HG02571 (cell line): ENCODE results near the gene LAMC1.

ENCODE experiments used
- ATAC-seq: cut with Tn5 transposase; IDR thresholded peaks from one replicate; pipeline ENCODE4 v1.9.1; 2021; ENCODE audit warnings: mild to moderate bottlenecking, moderate library complexity; ENCODE audit not compliant: unreplicated experiment

The LAMC1 gene

GRCh38 chr1:183023146-183023600 lies at the start of gene LAMC1:
TSS of gene LAMC1 (plus strand) at chr1:183023420. CDS start at chr1:183023717, 297 bp downstream.
- ATAC-seq: peak; percentile 30

DNA sequence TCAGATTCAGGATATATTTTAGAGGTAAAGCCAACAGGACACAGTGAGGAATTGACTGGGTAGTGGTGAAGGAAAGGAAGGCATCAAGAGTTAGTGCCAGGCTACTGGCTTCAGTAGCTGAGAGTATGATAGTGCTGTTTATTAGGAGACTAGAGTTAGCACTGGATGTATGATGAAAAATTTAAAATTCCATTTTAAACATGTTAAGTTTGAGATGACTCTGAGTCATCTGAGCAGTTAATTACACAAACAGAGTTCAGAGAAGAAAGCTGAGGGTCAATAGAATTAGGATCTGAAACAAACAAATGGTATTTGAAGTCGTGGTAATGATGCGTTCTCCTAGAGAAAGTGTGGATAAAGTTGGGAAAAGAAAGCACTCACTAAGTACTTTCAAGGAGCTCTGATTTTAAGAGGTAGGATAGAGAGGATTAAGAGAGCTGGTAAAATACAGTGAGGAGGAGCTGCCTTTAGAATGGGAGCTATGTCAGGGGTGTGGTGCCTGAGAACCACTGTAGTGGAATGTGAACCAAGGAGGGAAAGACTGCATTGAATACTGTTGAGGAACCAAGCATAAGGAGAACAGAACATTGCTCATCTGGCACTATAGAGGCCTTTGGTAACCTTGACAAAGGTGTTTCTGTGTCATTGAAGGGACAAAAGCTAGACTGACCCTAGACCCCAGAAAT lies 48.6 kb upstream of the LAMC1 start:
- ATAC-seq: no peak

- no peak for ATAC-seq
Measured at GRCh38 chr1:182977480-182977879, 45.7 kb upstream of the LAMC1 start.

- ATAC-seq: no peak
Measured at GRCh38 chr1:182978151-182978853, 44.9 kb upstream of the LAMC1 start.

GRCh38 chr1:182984138-182984537 lies 39.1 kb upstream of the LAMC1 start:
- no peak for ATAC-seq

DNA sequence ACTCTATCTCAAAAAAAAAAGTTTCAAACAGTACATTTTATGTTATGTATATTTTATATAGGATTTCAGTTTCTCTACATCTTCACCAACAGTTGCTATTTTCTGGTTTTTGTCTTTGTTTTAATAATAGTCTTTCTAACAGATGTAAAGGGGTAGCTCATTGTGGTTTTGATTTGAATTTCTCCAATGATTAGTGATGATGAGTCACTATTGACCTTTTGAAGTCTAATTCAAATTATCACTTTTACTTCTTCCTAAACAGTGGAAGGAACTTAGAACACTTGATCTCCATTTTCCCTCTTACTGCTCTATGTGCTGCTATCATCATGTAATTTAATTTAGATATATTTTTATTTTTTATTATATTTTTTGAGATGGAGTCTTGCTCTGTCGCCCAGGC lies 38.6 kb upstream of the LAMC1 start:
- ATAC-seq: no peak

- no peak for ATAC-seq
Measured at GRCh38 chr1:182985876-182986275, 37.3 kb upstream of the LAMC1 start.

- no peak for ATAC-seq
Measured at GRCh38 chr1:182990413-182991144, 32.6 kb upstream of the LAMC1 start.

- ATAC-seq: no peak
Measured at GRCh38 chr1:182993746-182994145, 29.5 kb upstream of the LAMC1 start.

DNA sequence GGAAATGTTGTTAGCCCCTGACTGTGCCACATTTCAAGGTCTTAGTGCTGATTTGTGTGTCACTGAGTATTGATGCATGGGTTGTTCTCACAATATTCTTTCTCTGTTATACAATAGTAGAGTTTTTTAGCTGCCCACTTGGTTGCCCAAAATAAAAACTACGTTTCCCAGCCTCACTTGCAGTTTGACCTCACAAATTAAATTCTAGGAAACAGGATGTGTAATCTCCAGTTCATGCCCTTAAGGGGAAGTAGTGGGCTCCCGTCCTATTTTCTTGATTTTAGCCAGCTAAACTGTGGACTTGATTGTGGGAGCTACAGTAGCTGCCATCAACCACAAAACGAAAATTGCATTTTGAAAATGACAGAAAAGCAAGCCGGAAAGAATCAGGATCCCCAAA lies 27.3 kb upstream of the LAMC1 start:
- no peak for ATAC-seq

GRCh38 chr1:182996816-182997215 lies 26.4 kb upstream of the LAMC1 start:
- no peak for ATAC-seq

DNA sequence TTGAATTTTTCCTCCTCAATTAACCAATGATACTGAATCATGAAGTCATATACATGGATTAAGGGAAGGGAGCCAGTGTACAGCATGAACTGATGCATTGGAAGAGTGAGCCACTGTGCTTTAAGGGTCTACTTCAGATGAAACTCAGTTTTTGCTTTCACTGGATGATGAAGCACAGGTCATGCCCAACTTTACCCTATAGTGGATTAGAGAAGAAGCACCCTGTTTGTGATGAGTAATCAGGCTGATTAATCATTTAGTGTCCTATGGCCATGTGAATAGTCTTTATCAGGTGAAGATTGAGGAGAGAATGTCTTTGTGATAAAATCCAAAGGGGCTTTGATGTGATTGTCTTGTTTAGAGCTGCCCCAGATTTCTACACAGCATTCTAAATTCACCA lies 24.7 kb upstream of the LAMC1 start:
- ATAC-seq: no peak

DNA sequence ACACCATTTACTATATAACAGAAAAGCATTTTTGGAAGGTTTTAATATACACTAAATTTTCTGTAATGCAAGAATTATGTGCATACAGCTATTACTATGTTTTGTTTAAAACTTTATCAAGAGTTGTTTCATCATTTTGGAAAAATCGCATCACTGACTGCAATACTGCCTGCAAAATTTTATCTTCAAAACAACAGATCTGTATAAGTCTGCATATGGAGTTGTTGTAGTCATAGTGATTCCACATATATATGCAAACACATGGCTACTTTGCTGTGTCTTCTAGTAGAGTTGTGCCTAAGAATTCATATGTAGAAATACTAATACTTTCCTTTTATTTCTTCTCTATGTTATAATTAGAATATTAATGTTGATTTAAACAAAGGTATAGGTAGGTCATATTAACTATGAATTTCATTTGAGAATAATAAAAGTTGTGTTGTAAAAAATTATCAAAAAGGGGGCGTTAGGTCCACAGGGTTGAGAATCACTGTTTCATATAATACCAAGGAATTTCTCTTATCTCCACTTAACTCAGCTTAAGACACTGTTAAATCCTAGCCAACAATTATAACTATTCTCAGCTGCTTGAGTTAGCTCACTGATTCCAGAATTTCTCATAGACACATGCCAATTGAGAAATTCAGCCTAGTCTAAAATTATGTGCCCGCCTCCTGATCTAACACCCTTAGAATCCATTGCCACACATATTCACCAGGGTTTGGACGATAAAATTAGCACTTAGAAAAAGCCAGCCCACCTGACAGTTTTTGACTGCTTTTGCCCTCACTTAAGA lies 22.9 kb upstream of the LAMC1 start:
- ATAC-seq: no peak

GRCh38 chr1:183002267-183002666 lies 21.0 kb upstream of the LAMC1 start:
- ATAC-seq: no peak

DNA sequence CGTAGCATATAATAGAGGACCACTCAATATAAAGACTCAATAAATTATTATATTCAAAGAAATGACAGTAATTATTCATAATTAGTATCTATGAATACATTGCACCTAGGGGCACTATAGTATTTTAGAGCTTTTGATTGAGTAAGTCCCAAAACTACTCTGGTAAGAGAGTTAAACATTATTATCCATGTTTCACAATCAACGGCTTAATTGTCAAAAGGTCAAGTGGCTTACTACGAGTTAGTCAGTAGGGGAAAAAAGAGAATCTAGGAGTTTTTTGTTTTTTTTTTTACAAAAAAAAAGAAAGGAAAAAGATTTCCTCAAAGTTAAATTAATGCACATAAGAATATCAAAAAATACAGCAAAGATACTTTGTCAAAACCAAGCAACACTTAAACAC lies 20.4 kb upstream of the LAMC1 start:
- no peak for ATAC-seq

DNA sequence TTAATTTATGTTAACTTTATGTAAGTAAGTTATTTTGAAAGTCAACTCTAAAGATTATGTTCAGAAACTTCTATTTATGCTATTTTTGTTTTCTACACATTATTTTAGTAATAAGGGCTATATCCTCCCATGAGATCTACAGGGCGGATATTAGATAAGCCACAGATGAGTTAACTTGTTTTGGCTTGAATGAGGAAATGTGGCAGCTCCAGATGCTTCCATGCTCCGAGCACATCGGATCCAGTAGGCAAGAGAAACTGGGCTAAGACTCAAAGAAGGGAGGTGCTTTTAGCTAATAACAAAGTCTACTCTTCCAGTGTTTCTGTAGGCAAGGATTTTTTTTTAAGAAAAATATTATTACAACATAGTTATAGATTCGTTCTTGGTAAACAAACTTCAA lies 20.0 kb upstream of the LAMC1 start:
- no peak for ATAC-seq

- ATAC-seq: no peak
Measured at GRCh38 chr1:183004141-183004540, 19.1 kb upstream of the LAMC1 start.

- ATAC-seq: no peak
Measured at GRCh38 chr1:183011859-183012258, 11.4 kb upstream of the LAMC1 start.

DNA sequence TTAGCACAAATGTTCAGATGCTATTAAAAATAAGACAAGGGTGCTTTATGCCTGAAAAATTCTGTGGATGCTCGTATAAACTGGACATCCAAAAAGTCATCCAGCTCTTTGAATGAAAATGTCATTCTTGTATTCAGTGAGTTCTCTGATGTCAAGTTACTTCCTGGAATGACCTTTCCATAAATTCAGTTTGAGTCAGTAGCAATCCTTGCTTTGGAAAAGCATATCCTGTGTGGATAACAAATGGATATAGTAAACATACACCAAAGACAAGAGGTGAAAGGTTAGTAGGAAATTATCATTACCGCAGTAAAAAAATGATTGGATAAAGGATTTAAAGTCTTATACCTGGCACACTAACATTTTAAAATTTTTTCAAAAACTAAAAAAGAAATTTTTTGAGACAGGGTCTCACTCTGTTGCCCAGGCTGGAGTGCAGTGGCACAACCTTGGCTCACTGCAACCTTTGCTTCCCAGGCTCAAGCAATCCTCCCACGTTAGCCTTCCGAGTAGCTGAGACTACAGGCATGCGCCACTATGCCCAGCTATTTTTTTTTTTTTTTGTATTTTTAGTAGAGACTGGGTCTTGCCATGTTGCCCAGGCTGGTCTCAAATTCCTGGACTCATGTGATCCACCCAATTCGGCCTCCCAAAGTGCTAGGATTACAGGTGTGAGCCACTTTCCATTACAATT lies 10.8 kb upstream of the LAMC1 start:
- no peak for ATAC-seq

- ATAC-seq: no peak
Measured at GRCh38 chr1:183019139-183019740, 4.0 kb upstream of the LAMC1 start.
